ENCODE data around the gene SLC5A5.

DNA sequence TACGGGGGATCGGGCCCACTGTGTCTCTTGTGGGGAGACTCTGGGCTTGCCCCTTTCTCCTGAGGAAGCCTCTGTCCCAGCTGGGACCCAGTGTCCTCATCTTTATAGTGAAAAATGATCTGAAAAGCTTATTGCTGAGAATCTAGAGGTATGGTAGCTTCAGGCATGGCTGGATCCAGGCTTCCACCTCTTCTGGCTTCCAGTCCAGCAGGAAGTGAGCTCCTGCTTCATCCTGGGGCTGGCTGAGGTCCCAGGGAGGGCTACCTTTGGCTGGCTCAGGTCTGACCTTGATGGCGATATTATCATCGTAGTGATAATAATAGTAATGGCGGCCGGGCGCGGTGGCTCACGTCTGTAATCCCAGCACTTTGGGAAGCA lies 3.0 kb downstream of the SLC5A5 start:
- TF ChIP-seq POLR2A (IDR thresholded peaks at IDR 0.05) (no peak), POLR2AphosphoS5 (IDR thresholded peaks at IDR 0.05) (no peak), EP300 (IDR thresholded peaks at IDR 0.05) (no peak)
